H9 (cell line): ENCODE data around the gene RANGRF. TPM values are rescaled to one million over a fixed set of nuclear protein-coding genes. Genes with fewer than 3 reads are reported as not detected.
A peak's percentile ranks its signal among the peaks of the same experiment; 100 is the strongest.

Experiments
- DNase-seq: peaks from one replicate; pipeline ENCODE4 v3.0.0-alpha.2; 2017
- H2AFZ ChIP-seq: one replicate; pipeline ENCODE4 v1.6.1; 2013; ENCODE audit warnings: mild to moderate bottlenecking, low read length, control low read depth, moderate library complexity
- H2AK5ac ChIP-seq: 2 replicates; pipeline ENCODE4 v1.6.1; 2013; ENCODE audit warnings: low read length, control low read depth, mixed read lengths; ENCODE audit not compliant: insufficient read length
- H2BK120ac ChIP-seq: one replicate; pipeline ENCODE4 v1.6.1; 2013; ENCODE audit warnings: low read depth, mild to moderate bottlenecking, low read length, control low read depth, inconsistent platforms; ENCODE audit not compliant: poor library complexity, severe bottlenecking
- H2BK12ac ChIP-seq: 2 replicates; pipeline ENCODE4 v1.6.1; 2013; ENCODE audit warnings: low read length, control low read depth, mixed read lengths, low read depth; ENCODE audit not compliant: insufficient read length
- H2BK15ac ChIP-seq: 2 replicates; pipeline ENCODE4 v1.6.1; 2013; ENCODE audit warnings: low read depth, low read length, control low read depth
- H2BK20ac ChIP-seq: one replicate; pipeline ENCODE4 v1.6.1; 2013; ENCODE audit warnings: low read depth, mild to moderate bottlenecking, low read length, control low read depth, inconsistent platforms; ENCODE audit not compliant: poor library complexity, severe bottlenecking
- H2BK5ac ChIP-seq: 2 replicates; pipeline ENCODE4 v1.6.1; 2013; ENCODE audit warnings: low read length, control low read depth, mixed read lengths; ENCODE audit not compliant: insufficient read length
- H3K14ac ChIP-seq: 2 replicates; pipeline ENCODE4 v1.6.1; 2013; ENCODE audit warnings: low read length, control low read depth; ENCODE audit not compliant: insufficient read depth
- H3K18ac ChIP-seq: 2 replicates; pipeline ENCODE4 v1.6.1; 2013; ENCODE audit warnings: low read depth, mild to moderate bottlenecking, mixed read lengths, low read length, control low read depth; ENCODE audit not compliant: insufficient read length
- H3K23ac ChIP-seq: 2 replicates; pipeline ENCODE4 v1.6.1; 2013; ENCODE audit warnings: low read length, control low read depth, mixed read lengths, low read depth; ENCODE audit not compliant: insufficient read length
- H3K23me2 ChIP-seq: 2 replicates; pipeline ENCODE4 v1.6.1; 2013; ENCODE audit warnings: low read depth, mild to moderate bottlenecking, mixed read lengths, low read length, control low read depth; ENCODE audit not compliant: insufficient read length, poor library complexity, severe bottlenecking
- H3K27ac ChIP-seq: 2 replicates; pipeline ENCODE4 v1.5.1; 2013; ENCODE audit warnings: low read length, control low read depth, mixed read lengths, low read depth; ENCODE audit not compliant: insufficient read length
- H3K27me3 ChIP-seq: 2 replicates; pipeline ENCODE4 v1.6.1; 2013; ENCODE audit warnings: low read length, control low read depth, inconsistent platforms; ENCODE audit not compliant: insufficient read depth
- H3K4ac ChIP-seq: 2 replicates; pipeline ENCODE4 v1.6.1; 2013; ENCODE audit warnings: low read depth, mild to moderate bottlenecking, control low read depth, inconsistent platforms, low read length, moderate library complexity
- H3K4me1 ChIP-seq: 2 replicates; pipeline ENCODE4 v1.6.1; 2013; ENCODE audit warnings: low read length, control low read depth, inconsistent platforms; ENCODE audit not compliant: insufficient read depth
- H3K4me2 ChIP-seq: 2 replicates; pipeline ENCODE4 v1.6.1; 2013; ENCODE audit warnings: low read length, control low read depth, mixed read lengths; ENCODE audit not compliant: insufficient read length, insufficient read depth
- H3K56ac ChIP-seq: 2 replicates; pipeline ENCODE4 v1.6.1; 2013; ENCODE audit warnings: low read depth, mild to moderate bottlenecking, mixed read lengths, low read length, control low read depth; ENCODE audit not compliant: insufficient read length
- H3K79me1 ChIP-seq: 2 replicates; pipeline ENCODE4 v1.6.1; 2013; ENCODE audit warnings: low read depth, mild to moderate bottlenecking, moderate library complexity, low read length, control low read depth, inconsistent platforms; ENCODE audit not compliant: insufficient read depth, poor library complexity, severe bottlenecking
- H3K79me2 ChIP-seq: 2 replicates; pipeline ENCODE4 v1.6.1; 2013; ENCODE audit warnings: low read length, control low read depth, inconsistent platforms; ENCODE audit not compliant: insufficient read depth
- H3K9ac ChIP-seq: 2 replicates; pipeline ENCODE4 v1.6.1; 2013; ENCODE audit warnings: low read length, control low read depth, mixed read lengths; ENCODE audit not compliant: insufficient read length; ENCODE audit errors: extremely low read depth
- H3K9me3 ChIP-seq: one replicate; pipeline ENCODE4 v1.6.1; 2013; ENCODE audit warnings: low read depth, low read length, inconsistent platforms; ENCODE audit not compliant: control insufficient read depth
- H3T11ph ChIP-seq: one replicate; pipeline ENCODE4 v1.6.1; 2013; ENCODE audit warnings: mild to moderate bottlenecking, low read length, control low read depth, inconsistent platforms
- H4K20me1 ChIP-seq: one replicate; pipeline ENCODE4 v1.6.1; 2013; ENCODE audit not compliant: control insufficient read depth, insufficient read length, insufficient read depth
- H4K5ac ChIP-seq: 2 replicates; pipeline ENCODE4 v1.6.1; 2013; ENCODE audit warnings: low read depth, mild to moderate bottlenecking, mixed read lengths, low read length, control low read depth; ENCODE audit not compliant: insufficient read length
- H4K8ac ChIP-seq: replicated peaks from 2 replicates; pipeline ENCODE4 v1.6.1; 2013; ENCODE audit warnings: low read length, control low read depth, mixed read lengths, low read depth; ENCODE audit not compliant: insufficient read length
- H4K91ac ChIP-seq: 2 replicates; pipeline ENCODE4 v1.6.1; 2013; ENCODE audit warnings: low read depth, mild to moderate bottlenecking, moderate library complexity, mixed read lengths, low read length, control low read depth; ENCODE audit not compliant: insufficient read length
- H3K27ac Mint-ChIP-seq, 3 experiments: 2 replicates in 2 of 3; 3 replicates in 1 of 3; pipeline ENCODE4 v1.8.0; 2020 to 2021; ENCODE audit warnings: mixed read lengths in 3 of 3, mild to moderate bottlenecking in 1 of 3, moderate library complexity in 1 of 3
- H3K27me3 Mint-ChIP-seq: 2 replicates; pipeline ENCODE4 v1.8.0; 2021; ENCODE audit warnings: low read depth, mild to moderate bottlenecking, moderate library complexity, mixed read lengths
- H3K36me3 Mint-ChIP-seq, 3 experiments: 2 replicates in 2 of 3; 3 replicates in 1 of 3; pipeline ENCODE4 v1.8.0; 2020 to 2021; ENCODE audit warnings: low read depth in 3 of 3, mixed read lengths in 3 of 3; ENCODE audit not compliant: insufficient read depth in 1 of 3
- H3K4me1 Mint-ChIP-seq, 2 experiments: 2 replicates each; pipeline ENCODE4 v1.8.0; 2020; ENCODE audit warnings: mixed read lengths in 2 of 2
- H3K4me3 Mint-ChIP-seq, 2 experiments: 2 replicates in 1 of 2; 3 replicates in 1 of 2; pipeline ENCODE4 v1.8.0; 2020 to 2021; ENCODE audit warnings: mild to moderate bottlenecking in 2 of 2, mixed read lengths in 2 of 2, moderate library complexity in 1 of 2
- H3K9me3 Mint-ChIP-seq, 2 experiments: 2 replicates in 1 of 2; 3 replicates in 1 of 2; pipeline ENCODE4 v1.8.0; 2020; ENCODE audit warnings: mild to moderate bottlenecking in 2 of 2, mixed read lengths in 2 of 2, moderate library complexity in 1 of 2
- WGBS: extraction: QIAGEN DNeasy Blood & Tissue Kit; methylation state at CpG from one replicate; pipeline ENCODE4 v1.1.7; 2013; ENCODE audit warnings: missing lambda C conversion rate, low lambda C conversion rate, mixed read lengths; ENCODE audit not compliant: insufficient read length; ENCODE audit errors: extremely low coverage; 5-methylcytosine and 5-hydroxymethylcytosine counted together
- total RNA-seq: library from RNA; stranded (reverse); gene quantifications from 2 replicates; pipeline ENCODE4 v1.2.1, GENCODE V29; 2021
- TF ChIP-seq, protein P1 (sequence below): fragments of 200-600 bp; sonication (generic); conservative IDR thresholded peaks from 3 replicates; pipeline ENCODE4 v1.8.0; 2021; ENCODE audit warnings: antibody characterized with exemption, mild to moderate bottlenecking

Gene RANGRF
- total RNA-seq, 1 experiment from 2014 or later = 36.9 TPM

DNA sequence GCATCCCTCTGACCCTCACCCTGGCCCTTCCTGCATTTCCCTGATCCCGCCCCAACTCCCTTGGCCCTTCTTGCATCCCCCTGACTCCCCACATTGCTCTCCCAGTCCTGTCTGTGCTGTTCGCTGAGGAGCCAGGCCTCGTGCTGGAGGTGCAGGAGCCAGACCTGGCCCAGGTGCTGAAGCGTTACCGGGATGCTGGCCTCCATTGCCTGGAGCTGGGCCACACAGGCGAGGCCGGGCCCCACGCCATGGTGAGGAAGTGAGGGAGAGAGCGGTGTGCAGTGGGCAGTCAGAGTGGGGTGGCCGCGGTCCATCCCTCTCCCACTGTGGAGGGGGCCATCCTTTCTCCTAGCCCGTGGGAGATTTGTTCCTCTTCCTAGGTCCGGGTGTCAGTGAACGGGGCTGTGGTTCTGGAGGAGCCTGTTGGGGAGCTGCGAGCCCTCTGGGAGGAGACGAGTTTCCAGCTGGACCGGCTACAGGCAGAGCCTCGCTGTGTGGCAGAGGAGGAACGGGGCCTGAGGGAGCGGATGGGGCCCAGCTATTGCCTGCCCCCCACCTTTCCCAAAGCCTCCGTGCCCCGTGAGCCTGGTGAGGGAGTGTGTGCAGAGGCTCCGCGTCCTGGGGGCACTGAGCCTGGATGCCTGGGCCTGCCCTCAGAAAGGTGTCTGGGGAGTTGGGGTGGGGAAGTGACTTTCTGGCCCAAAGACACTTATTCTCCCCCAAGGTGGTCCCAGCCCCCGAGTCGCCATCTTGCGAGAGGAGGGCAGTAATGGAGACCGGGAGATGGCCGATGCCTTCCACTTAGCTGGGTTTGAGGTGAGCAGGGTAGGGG lies 21.6 kb upstream of the RANGRF start:
- Histone ChIP-seq H3K4me1 (no peaks in the 10 kb centered on the region), H3K9ac (no peak overlapping the region), H3K27ac (no peak overlapping the region), H4K20me1 (no peaks in the 10 kb centered on the region), H3K18ac (no peak overlapping the region), H2BK15ac (no peak overlapping the region), H3K56ac (no peak overlapping the region), H3K79me1 (no peaks in the 10 kb centered on the region), H3K4ac (no peak overlapping the region), H2BK12ac (no peak overlapping the region), H4K8ac (no peak overlapping the region), H2AK5ac (no peak overlapping the region), H3K23ac (no peak overlapping the region), H2AFZ (no peak overlapping the region), H2BK20ac (no peak overlapping the region), H3K79me2 (no peaks in the 10 kb centered on the region), H3K9me3 (no peaks in the 10 kb centered on the region), H3K4me2 (no peak overlapping the region), H3T11ph (no peak overlapping the region), H2BK120ac (no peak overlapping the region), H3K14ac (no peak overlapping the region), H2BK5ac (no peak overlapping the region), H3K27me3 (no peaks in the 10 kb centered on the region), H4K5ac (no peak overlapping the region), H4K91ac (no peak overlapping the region), H3K23me2 (no peaks in the 10 kb centered on the region)
- DNase-seq = no peak
- Mint-ChIP-seq H3K27me3 (no peaks in the 10 kb centered on the region), H3K4me3 (no peak overlapping the region), H3K4me1 (no peaks in the 10 kb centered on the region), H3K9me3 (no peaks in the 10 kb centered on the region), H3K36me3 (peaks cover 59 to 93% (median 87%) of the 10 kb centered on the region in 3 experiments), H3K27ac (peak overlapping the region in 1 of 3 experiments; percentile 44; a peak in 1 of 7 replicates)
- TF ChIP-seq, protein P1, sequence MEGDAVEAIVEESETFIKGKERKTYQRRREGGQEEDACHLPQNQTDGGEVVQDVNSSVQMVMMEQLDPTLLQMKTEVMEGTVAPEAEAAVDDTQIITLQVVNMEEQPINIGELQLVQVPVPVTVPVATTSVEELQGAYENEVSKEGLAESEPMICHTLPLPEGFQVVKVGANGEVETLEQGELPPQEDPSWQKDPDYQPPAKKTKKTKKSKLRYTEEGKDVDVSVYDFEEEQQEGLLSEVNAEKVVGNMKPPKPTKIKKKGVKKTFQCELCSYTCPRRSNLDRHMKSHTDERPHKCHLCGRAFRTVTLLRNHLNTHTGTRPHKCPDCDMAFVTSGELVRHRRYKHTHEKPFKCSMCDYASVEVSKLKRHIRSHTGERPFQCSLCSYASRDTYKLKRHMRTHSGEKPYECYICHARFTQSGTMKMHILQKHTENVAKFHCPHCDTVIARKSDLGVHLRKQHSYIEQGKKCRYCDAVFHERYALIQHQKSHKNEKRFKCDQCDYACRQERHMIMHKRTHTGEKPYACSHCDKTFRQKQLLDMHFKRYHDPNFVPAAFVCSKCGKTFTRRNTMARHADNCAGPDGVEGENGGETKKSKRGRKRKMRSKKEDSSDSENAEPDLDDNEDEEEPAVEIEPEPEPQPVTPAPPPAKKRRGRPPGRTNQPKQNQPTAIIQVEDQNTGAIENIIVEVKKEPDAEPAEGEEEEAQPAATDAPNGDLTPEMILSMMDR = no peak
- WGBS = no CpG with 5 or more reads among the region's 29 CpGs
